Activated T-cell treated with anti-CD3 and anti-CD28 coated beads, Interleukin-2, amount 50 U/mL, for 4 hours (primary cell): Measurements from ENCODE around the gene GUCY2D. TPM values are rescaled to one million over a fixed set of nuclear protein-coding genes. Genes with fewer than 3 reads are reported as not detected.

Experiments used
- ATAC-seq, 2 donors: fragments of 200-7000 bp; cut with Tn5 transposase; one replicate each; pipeline ENCODE4 v1.10.0; 2021
- DNase-seq: peaks from one replicate; pipeline ENCODE4 v3.0.0-alpha.2; 2020
- H3K27me3 Mint-ChIP-seq: one replicate; pipeline ENCODE4 v1.8.0; 2021; ENCODE audit warnings: low read depth, mixed read lengths
- H3K36me3 Mint-ChIP-seq: one replicate; pipeline ENCODE4 v1.8.0; 2022; ENCODE audit warnings: mixed read lengths; ENCODE audit not compliant: insufficient read depth
- H3K4me1 Mint-ChIP-seq: one replicate; pipeline ENCODE4 v1.8.0; 2021; ENCODE audit warnings: low read depth, mixed read lengths
- H3K4me3 Mint-ChIP-seq: one replicate; pipeline ENCODE4 v1.8.0; 2021; ENCODE audit warnings: mild to moderate bottlenecking, moderate library complexity, mixed read lengths
- H3K9me3 Mint-ChIP-seq: one replicate; pipeline ENCODE4 v1.8.0; 2021; ENCODE audit warnings: mixed read lengths
- total RNA-seq, 3 donors: library from RNA; stranded (reverse); gene quantifications; one replicate each; pipeline ENCODE4 v1.2.1, GENCODE V29; 2021

Gene GUCY2D
- total RNA-seq, 3 donors from 2014 or later, result 0.46 TPM; not detected in 2

- H3K27me3 Mint-ChIP-seq, result peaks cover 44% of the 10 kb centered on the region
- H3K36me3 Mint-ChIP-seq, result no peaks in the 10 kb centered on the region
- peaks cover 6% of the 10 kb centered on the region for H3K4me1 Mint-ChIP-seq
- ATAC-seq (no peak), DNase-seq (no peak)
- H3K9me3 Mint-ChIP-seq, result no peaks in the 10 kb centered on the region
- no peak overlapping the region for H3K4me3 Mint-ChIP-seq
Observed at GRCh38 chr17:8004899-8005298, 2.5 kb downstream of the GUCY2D start.

GRCh38 chr17:8005357-8005756 is 2.9 kb downstream of the GUCY2D start:
- Mint-ChIP-seq H3K27me3 (peaks cover 42% of the 10 kb centered on the region), H3K9me3 (no peaks in the 10 kb centered on the region), H3K4me3 (no peak overlapping the region), H3K36me3 (no peaks in the 10 kb centered on the region), H3K4me1 (peaks cover 6% of the 10 kb centered on the region)
- no peak for ATAC-seq
- no peak for DNase-seq

GRCh38 chr17:8005967-8006730 is 3.7 kb downstream of the GUCY2D start:
- Mint-ChIP-seq H3K4me1 (peaks cover 6% of the 10 kb centered on the region), H3K4me3 (no peak overlapping the region), H3K27me3 (peaks cover 34% of the 10 kb centered on the region), H3K9me3 (no peaks in the 10 kb centered on the region), H3K36me3 (no peaks in the 10 kb centered on the region)
- ATAC-seq (peak; percentile 52 to 62), DNase-seq (no peak)

GRCh38 chr17:8006836-8007680 is 4.6 kb downstream of the GUCY2D start:
- DNase-seq (no peak), ATAC-seq (no peak)
- Mint-ChIP-seq H3K4me3 (no peak overlapping the region), H3K4me1 (peaks cover 3% of the 10 kb centered on the region), H3K36me3 (no peaks in the 10 kb centered on the region), H3K9me3 (no peaks in the 10 kb centered on the region), H3K27me3 (peaks cover 29% of the 10 kb centered on the region)

- Mint-ChIP-seq H3K9me3 (no peaks in the 10 kb centered on the region), H3K27me3 (peaks cover 25% of the 10 kb centered on the region), H3K4me3 (no peak overlapping the region), H3K36me3 (no peaks in the 10 kb centered on the region), H3K4me1 (no peaks in the 10 kb centered on the region)
- no peak for ATAC-seq
- DNase-seq, result no peak
Observed at GRCh38 chr17:8007836-8008235, 5.4 kb downstream of the GUCY2D start.

- peaks cover 24% of the 10 kb centered on the region for H3K27me3 Mint-ChIP-seq
- H3K36me3 Mint-ChIP-seq, result no peaks in the 10 kb centered on the region
- ATAC-seq (no peak), DNase-seq (no peak)
- no peaks in the 10 kb centered on the region for H3K9me3 Mint-ChIP-seq
- H3K4me3 Mint-ChIP-seq, result no peak overlapping the region
- peaks cover 3% of the 10 kb centered on the region for H3K4me1 Mint-ChIP-seq
Observed at GRCh38 chr17:8012045-8012580, 9.7 kb downstream of the GUCY2D start.

- Mint-ChIP-seq H3K4me1 (peaks cover 3% of the 10 kb centered on the region), H3K36me3 (no peaks in the 10 kb centered on the region), H3K9me3 (no peaks in the 10 kb centered on the region), H3K27me3 (peaks cover 21% of the 10 kb centered on the region), H3K4me3 (no peak overlapping the region)
- ATAC-seq, result no peak
- no peak for DNase-seq
Observed at GRCh38 chr17:8012996-8013640, 10.7 kb downstream of the GUCY2D start.

- no peak for DNase-seq
- Mint-ChIP-seq H3K9me3 (no peaks in the 10 kb centered on the region), H3K27me3 (peaks cover 21% of the 10 kb centered on the region), H3K4me1 (peaks cover 3% of the 10 kb centered on the region), H3K36me3 (no peaks in the 10 kb centered on the region), H3K4me3 (no peak overlapping the region)
- no peak for ATAC-seq
Observed at GRCh38 chr17:8013731-8014557, 11.5 kb downstream of the GUCY2D start.

- DNase-seq, result no peak
- H3K4me1 Mint-ChIP-seq, result peaks cover 3% of the 10 kb centered on the region
- no peaks in the 10 kb centered on the region for H3K36me3 Mint-ChIP-seq
- H3K4me3 Mint-ChIP-seq, result no peak overlapping the region
- peaks cover 21% of the 10 kb centered on the region for H3K27me3 Mint-ChIP-seq
- no peak for ATAC-seq
- no peaks in the 10 kb centered on the region for H3K9me3 Mint-ChIP-seq
Observed at GRCh38 chr17:8014558-8014850, 12.1 kb downstream of the GUCY2D start.

GRCh38 chr17:8015236-8015956 is 13.0 kb downstream of the GUCY2D start:
- H3K4me3 Mint-ChIP-seq, result no peak overlapping the region
- DNase-seq (no peak), ATAC-seq (no peak)
- H3K9me3 Mint-ChIP-seq, result no peaks in the 10 kb centered on the region
- peaks cover 23% of the 10 kb centered on the region for H3K27me3 Mint-ChIP-seq
- H3K4me1 Mint-ChIP-seq, result peaks cover 3% of the 10 kb centered on the region
- no peaks in the 10 kb centered on the region for H3K36me3 Mint-ChIP-seq

- no peaks in the 10 kb centered on the region for H3K9me3 Mint-ChIP-seq
- peak overlapping the region; percentile 69 for H3K4me3 Mint-ChIP-seq
- H3K4me1 Mint-ChIP-seq, result peaks cover 3% of the 10 kb centered on the region
- no peak for DNase-seq
- H3K27me3 Mint-ChIP-seq, result peaks cover 23% of the 10 kb centered on the region
- no peaks in the 10 kb centered on the region for H3K36me3 Mint-ChIP-seq
- ATAC-seq, result peak; percentile 52 to 63
Observed at GRCh38 chr17:8015957-8016631, 13.7 kb downstream of the GUCY2D start.

- DNase-seq (peak; percentile 31), ATAC-seq (peak; percentile 70 to 72)
- H3K9me3 Mint-ChIP-seq, result no peaks in the 10 kb centered on the region
- no peaks in the 10 kb centered on the region for H3K36me3 Mint-ChIP-seq
- peaks cover 3% of the 10 kb centered on the region for H3K4me1 Mint-ChIP-seq
- peaks cover 23% of the 10 kb centered on the region for H3K27me3 Mint-ChIP-seq
- peak overlapping the region; percentile 69 for H3K4me3 Mint-ChIP-seq
Observed at GRCh38 chr17:8016632-8017424, 14.4 kb downstream of the GUCY2D start.
